NCI-H1930 (cell line): ENCODE results near the gene TPP2.

ENCODE experiments used
- DNase-seq, 2 experiments: peaks; one replicate each; lab custom pipeline; 2025; lab: John Stamatoyannopoulos, UW

TPP2 gene

GRCh38 chr13:102657630-102658029 lies 60.8 kb downstream of the TPP2 start:
- DNase-seq, result no peak

GRCh38 chr13:102658660-102659059 lies 61.9 kb downstream of the TPP2 start:
- no peak for DNase-seq

GRCh38 chr13:102659168-102659713 lies 62.5 kb downstream of the TPP2 start:
- DNase-seq, result no peak

- no peak for DNase-seq
Observed at GRCh38 chr13:102667023-102667422, 70.2 kb downstream of the TPP2 start.

GRCh38 chr13:102667911-102668310 lies 71.1 kb downstream of the TPP2 start:
- no peak for DNase-seq

- no peak for DNase-seq
Observed at GRCh38 chr13:102670130-102670529, 73.3 kb downstream of the TPP2 start.

- no peak for DNase-seq
Observed at GRCh38 chr13:102675115-102675514, 78.3 kb downstream of the TPP2 start.

- DNase-seq, result no peak
Observed at GRCh38 chr13:102677122-102677521, 80.3 kb downstream of the TPP2 start.

- no peak for DNase-seq
Observed at GRCh38 chr13:102678339-102679107, 81.7 kb downstream of the TPP2 start.

- DNase-seq, result no peak
Observed at GRCh38 chr13:102679449-102680132, 82.8 kb downstream of the TPP2 start.

GRCh38 chr13:102680133-102680717 lies 83.4 kb downstream of the TPP2 start:
- no peak for DNase-seq

- DNase-seq, result no peak
Observed at GRCh38 chr13:102680842-102681740, 84.3 kb downstream of the TPP2 start.

- DNase-seq, result no peak
Observed at GRCh38 chr13:102682211-102682610, 85.4 kb downstream of the TPP2 start.

GRCh38 chr13:102682727-102683126 lies 85.9 kb downstream of the TPP2 start:
- no peak for DNase-seq

- DNase-seq, result no peak
Observed at GRCh38 chr13:102683637-102684036, 86.9 kb downstream of the TPP2 start.

- DNase-seq, result no peak
Observed at GRCh38 chr13:102686024-102686423, 89.2 kb downstream of the TPP2 start.

- DNase-seq, result no peak
Observed at GRCh38 chr13:102687520-102687919, 90.7 kb downstream of the TPP2 start.

GRCh38 chr13:102688306-102688973 lies 91.7 kb downstream of the TPP2 start:
- no peak for DNase-seq

- no peak for DNase-seq
Observed at GRCh38 chr13:102690883-102691282, 94.1 kb downstream of the TPP2 start.

- no peak for DNase-seq
Observed at GRCh38 chr13:102692491-102692826, 95.7 kb downstream of the TPP2 start.

GRCh38 chr13:102693250-102693649 lies 96.5 kb downstream of the TPP2 start:
- DNase-seq, result no peak
